ENCODE measurements around the gene ADAMTS7.
"Not testable (repeated sequence)": the region's sequence is repeated elsewhere in the genome, so short reads cannot be mapped to it uniquely, and the experiment has no call there.

The ADAMTS7 gene

DNA sequence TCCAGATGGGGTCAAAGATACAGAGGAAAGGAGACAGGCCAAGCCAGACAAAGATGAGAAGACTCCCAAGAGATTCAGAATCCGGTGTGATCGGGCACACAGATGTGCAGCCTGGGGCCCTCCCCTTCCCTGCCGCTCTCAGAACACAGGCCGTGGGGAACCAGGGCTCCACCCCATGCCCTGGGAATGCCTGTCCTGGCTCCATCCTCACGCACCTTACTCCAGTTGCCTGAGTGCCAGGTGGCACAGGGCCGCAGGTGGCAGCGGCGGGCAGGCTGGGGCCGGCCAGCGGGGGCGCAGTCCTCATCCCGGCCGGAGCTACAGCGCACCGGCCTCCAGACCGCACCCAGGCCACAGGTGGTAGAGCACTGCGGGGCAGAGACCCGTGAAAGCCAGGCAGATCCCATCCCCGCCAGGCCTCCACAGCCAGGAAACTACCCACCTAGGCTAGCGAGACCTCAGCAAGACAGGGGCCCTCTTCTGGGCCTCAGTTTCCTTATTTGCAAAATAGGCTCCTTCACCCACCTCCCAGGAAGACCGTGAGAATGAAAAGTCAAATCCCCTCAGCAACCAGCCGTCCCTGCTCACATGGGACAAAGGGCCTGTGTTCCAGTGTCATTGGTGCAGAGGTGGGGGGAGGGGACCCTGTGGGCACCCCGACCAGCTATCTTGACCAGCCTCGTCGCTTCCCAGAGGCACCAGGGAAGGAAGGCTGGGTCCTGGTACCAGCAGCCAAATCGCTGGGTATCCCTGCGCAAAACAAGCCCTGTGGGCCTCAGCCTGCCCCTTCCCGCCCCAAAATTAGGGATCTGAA, 46.7 kb downstream of the ADAMTS7 start:
- DNase-seq (ENCODE audit: low read depth) = not testable (repeated sequence)

DNA sequence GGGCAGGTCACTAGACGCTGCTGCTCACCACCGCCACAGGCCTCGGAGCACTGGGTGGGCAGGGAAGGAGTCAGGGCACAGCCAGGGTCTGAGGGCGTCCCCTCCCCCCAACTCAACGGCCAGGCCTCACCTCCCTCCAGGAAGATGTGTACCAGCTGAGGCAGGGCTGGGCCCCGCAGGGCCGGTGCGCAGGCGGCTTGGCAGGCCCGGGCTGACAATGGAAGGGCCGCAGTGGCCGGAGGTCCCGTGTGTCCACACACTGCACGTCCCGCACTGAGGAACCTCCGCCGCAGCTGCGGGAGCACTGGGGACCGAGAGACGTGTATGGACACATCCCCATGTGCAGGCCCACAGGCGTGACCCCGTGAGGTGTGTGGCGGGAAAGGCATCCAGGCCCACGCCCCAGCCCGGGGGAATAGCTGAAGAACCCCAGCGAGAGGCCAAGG, 47.4 kb downstream of the ADAMTS7 start:
- DNase-seq (ENCODE audit: low read depth) = no peak

DNA sequence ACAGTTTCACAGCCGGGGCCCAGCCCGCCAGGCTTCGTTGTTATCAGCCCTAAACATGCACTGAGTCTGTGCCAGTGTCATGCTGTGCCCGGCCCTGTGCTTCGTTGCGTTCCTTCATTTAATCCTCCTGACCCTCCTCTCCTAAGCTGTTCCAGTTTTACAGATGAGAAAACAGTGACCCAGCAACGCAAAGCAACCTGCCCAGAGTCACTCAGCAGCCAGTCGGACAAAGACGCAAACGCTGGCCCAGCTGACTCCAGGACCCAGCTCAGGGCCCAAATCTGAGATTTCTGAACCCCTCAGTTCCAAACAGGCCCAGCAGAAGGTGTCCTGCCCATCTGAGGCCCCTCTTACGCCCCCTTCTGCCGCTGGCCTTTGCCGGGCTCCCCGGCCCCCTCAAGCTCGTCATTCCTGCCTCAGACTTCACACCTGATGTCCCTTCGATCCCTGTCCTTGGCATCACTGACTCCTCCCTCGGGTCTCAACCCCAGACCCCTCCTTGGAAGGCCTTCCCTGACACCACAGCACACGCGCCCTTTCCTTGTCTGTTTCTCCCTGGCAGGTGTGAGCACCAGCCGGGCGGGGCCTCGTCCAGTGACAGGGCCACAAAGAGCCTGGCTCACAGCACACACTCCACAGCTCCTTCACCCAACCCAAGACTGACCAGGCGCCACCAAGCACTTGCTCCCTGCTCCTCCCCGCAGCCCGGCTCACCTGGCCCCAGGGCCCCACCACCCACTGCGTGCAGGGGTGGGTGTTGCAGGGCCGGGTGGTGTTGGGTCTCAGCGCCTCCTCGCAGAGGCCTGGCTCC, 48.1 kb downstream of the ADAMTS7 start:
- DNase-seq (ENCODE audit: low read depth) = no peak

DNA sequence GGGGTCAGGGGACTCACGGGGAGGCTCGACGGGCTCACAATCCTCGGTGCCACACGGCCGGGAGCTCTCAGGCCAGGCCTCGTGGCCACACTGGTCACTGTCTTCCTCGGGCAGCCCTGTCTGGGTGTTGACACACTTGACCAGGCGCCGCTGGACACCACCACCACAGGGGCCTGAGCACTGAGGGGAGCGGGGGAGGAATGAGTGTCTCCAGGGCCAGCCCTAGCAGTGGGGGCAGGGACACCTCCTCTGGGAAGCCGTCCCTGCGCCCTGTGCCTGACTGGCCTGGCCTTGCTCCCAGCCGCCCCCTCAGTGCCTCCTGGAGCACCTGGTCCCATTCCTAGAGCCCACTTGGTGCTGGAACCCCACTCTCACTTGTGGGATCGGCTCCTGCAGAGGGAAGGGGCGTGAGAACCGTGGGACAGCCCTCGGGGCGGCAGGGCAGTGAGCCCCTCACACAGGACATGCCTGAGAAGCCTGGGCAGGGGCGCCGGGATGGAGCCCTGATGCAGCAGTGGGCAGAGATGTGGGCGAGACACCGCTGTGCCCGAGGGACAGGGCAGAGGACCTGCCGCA, 48.8 kb downstream of the ADAMTS7 start:
- not testable (repeated sequence) for DNase-seq (ENCODE audit: low read depth)

DNA sequence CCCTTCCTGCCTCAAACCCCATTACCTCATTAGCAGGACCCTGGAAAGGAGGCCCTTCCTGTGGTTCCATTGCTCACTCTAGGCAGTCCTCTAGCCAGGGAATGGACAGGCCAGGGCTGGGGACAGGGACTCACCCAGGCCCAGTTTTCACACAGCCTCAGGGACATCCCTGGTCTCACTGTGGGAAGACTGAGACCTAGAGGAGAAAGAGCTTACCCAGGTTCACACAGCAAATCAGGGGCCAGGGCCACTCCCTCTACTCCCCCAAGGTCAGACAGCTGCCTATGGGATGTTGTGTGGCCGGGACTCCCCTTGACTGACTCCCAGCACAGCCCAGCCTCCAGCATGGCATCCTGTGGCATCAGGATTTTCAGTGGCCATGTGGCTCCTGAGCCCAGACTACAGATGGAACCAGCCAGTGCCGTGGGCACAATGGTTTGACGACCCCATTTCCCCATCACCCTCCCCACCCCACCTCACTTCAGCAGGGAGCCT, 49.3 kb downstream of the ADAMTS7 start:
- no peak for DNase-seq (ENCODE audit: low read depth)

DNA sequence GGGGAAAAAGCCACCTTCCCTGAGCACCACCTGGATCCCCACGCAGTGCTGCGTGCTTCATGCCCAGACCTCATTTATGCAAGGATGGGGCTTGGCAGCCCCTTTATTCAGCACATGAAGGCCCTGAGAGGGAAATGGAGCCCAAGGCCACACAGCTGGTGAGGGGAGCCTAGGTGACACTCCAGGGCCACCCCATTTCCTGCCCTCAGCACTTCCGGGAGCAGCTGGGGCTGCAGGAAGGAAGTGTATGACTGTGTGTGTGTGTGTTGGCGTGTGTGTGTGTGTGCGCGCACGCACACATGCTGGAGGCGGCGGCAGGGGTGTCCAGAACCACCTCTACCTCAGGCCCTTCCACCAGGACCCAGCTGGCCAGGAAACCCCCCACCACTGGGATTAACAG, 49.8 kb downstream of the ADAMTS7 start:
- DNase-seq (ENCODE audit: low read depth) = peak; percentile 61

DNA sequence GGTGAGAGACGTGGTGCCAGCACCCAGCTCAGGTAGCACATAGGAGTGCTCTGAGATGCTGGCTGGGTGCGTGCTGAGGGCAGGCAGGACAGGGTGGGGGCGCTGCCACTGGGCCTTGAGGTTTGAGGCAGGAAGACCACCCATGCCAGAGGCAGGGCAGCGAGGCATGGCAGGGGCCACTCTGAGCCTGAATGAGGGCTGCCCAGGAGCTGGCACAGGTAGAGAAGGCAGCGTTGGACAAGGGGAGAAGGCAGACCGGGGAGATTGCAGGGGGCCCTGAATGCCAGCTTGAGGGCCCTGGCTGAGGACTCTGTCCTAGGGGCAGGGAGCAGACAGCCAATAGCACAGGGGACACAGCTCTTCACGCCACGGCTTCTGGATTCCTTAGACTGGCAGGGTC, 50.2 kb downstream of the ADAMTS7 start:
- DNase-seq (ENCODE audit: low read depth) = no peak

DNA sequence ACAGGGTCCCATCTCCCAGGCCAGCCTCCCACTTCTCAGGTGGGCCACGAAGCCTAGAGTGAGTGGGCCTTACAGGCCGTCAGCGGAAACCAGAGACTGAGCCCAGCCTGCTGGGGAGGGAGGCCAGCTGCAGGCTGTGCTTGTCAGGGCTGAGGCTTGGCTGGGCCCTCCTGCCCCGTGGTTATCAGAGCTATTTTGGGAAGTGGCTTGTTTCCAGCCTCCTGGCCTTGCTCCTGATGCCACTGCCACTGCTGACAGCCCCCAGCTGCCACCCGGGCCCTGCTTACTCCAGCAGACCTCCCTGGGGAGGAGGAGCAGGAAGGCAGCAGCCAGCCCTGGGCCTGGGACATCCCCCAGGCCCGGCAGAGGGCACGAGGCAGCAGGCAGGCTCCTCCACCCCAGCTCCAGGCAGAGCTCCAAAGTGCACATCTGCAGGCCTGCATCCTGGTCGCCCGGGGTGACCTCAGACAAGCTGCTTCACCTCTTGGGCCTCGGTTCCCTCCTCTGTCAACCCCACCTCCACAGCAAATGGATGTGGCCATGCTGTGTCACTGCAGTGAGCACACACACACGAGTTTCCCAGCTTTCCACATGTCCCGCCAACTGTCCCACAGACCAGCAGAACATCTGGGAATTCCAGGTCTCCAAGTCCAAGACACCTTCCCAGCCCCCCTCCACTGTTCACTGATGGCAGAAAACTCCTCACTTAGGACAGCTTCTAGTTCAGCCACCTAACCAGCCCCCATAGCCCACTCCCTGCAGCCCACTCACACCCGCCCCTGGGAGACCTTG, 51.0 kb downstream of the ADAMTS7 start:
- DNase-seq (ENCODE audit: low read depth) = not testable (repeated sequence)

DNA sequence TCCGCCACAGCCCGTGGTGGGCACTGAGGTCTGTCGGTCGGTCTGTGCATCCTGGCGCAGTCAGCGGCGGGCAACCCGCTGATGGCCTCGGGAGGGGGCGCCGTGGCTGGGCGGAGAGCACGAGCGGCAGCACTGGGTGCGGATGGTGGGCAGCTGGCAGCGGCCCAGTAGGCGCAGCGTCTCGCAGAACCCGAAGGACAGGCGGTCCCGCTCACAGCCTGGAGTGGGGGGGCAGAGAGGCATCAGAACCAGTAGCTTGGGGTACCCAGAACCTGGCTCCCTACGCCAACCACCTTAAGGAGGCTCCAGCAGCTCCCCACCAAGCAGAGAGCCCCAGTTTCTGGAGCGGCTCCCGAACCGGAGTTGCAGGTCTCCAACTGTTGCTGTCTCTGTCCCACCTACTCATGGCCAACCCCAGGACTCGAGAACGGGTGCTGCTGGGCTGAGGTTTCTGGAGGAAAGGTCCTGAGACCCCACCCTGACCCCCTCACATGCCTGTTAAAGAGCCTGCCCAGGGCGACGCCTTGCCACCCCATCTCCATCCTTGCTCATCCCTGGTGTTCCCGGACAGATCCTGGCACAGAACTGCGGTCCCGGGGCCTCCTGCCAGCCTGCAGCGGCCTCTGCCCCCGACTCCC, 51.8 kb downstream of the ADAMTS7 start:
- not testable (repeated sequence) for DNase-seq (ENCODE audit: low read depth)

DNA sequence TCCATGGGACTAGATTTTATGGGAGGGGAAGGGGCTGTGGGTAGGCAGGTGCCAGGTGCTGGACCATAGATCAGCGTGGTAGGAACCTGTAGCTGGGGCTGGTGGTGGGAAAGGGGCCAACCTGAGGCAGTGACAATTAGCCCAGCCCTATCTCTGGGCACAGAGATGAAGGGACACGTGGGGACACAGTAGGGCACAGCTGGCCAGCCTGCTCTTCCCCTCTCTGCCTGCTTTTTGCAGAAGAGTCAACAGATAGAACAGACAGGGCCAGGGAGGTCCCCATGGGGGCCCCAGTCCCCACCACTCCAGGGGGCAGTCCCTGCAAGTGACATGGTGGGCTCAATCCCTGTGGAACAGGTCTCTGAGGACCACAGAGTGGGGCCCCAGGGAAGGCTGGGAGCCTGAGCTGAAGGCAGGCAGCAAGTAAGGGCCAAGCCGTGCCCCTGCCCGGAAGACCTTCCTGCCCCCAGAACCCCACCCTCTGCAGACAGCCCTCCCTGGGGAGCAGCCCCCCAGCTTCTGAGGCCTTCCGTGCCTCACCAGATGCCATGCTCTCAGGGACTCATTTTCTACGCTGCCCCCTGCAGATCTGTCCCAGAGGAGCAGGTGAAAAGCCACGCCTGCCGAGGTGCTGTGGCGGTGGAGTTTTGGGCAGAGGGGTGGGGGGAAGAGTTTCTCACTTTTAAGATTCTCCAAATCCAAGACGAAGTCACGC, 52.6 kb downstream of the ADAMTS7 start:
- DNase-seq (ENCODE audit: low read depth) = not testable (repeated sequence)

DNA sequence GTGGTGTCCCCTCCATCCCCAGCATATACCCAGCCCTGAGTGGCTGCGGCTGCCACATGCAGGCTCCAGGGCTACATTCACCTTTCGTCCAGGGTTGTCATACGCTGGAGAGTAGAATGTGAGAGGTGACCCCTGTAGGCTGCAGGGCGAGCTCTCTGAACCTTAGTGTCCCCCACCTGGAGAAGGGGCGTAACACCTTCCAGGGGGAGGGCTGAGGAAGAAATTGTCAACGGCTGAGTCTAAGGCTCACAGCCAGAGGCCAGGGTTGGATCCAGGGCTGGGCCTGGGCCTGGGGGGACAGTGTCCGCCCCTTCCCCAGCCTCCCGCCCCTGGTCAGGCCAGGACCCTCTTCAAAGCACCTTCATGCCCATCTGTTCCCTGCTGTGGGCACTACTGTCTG, 53.2 kb downstream of the ADAMTS7 start:
- DNase-seq (ENCODE audit: low read depth) = not testable (repeated sequence)

DNA sequence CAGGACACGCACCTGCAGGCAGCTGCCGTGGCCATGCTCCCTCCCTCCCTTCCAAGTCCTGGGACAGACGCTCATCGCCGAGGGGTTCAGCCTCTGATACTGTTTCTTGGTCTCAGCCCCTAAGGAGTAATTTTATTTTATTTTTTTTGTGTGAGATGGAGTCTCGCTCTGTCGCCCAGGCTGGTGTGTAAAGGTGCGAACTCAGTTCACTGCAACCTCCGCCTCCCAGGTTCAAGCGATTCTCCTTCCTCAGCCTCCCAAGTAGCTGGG, 53.7 kb downstream of the ADAMTS7 start:
- no peak for DNase-seq (ENCODE audit: low read depth)

DNA sequence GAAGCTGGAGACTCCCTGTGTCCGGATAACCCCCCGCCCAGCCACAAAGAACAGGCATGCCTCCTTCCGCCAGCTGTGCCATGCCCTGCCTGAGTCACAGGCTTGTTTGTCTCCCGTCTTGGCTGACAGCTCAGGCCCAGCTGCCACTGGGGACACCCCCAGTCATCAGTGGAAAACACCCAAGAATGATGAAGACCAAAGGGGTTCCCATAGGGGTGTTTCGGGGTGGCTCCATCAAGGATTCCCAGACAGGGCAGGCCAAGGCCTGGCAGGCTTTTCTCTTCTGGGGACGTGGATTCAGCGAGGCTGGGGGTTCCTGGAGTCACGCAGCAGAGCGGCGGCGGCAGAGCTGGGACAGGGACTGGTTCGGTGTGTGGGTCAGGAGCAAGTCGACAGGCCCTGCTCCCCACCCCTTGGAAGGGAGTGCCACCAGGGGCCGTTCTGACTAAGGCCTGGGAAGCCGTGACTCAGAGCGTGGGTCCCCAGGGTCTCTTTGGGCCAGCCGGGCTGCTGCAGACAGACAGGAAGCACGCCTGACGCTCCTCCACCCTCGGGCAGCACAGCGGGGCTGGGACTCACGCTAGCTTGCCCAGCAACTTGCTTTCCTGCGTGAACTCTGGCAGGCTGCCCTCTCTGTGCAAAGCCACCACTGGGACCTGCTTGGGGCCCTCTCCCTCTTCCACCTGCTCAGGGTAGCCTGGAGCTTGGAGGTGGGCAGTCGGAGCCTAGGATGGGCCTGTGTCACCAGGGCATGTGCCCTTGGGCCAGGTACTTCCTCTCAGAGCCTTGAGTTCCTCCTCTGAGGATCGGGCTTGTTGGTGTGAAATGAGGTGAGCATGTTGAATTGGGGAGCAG, 54.3 kb downstream of the ADAMTS7 start:
- DNase-seq (ENCODE audit: low read depth) = not testable (repeated sequence)

DNA sequence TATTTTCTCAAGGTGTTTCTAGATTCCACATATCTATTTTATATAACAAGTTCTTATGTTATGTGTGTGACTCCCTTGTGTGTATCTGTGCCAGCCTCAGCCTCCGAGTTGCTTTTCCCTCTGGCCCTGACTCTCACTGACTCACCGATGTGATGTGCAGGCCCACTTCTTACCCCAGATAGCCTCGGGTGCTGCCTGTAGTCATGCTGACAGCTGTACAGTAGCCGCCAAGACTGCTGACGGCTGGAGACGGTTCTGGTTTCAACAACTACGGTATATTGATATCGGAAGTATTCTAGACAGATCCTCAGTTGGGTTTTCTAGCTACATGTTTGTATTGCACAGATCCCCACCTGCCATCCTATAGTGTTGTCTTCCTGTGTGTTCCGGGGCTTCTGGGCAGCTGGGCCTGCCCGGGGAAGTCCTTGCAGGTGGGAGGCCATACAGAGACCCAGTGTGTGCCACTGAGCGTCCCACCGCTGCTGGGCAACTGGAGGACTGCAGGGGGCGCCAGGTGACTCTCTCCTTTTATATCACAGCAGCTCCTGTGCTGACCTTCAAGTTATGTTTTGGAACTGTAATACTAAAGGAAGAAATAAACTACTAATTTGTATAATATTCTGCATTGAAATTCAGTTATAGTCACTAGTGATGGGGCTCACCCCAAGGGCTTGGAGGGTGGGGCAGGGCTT, 55.2 kb downstream of the ADAMTS7 start:
- DNase-seq (ENCODE audit: low read depth) = not testable (repeated sequence)

DNA sequence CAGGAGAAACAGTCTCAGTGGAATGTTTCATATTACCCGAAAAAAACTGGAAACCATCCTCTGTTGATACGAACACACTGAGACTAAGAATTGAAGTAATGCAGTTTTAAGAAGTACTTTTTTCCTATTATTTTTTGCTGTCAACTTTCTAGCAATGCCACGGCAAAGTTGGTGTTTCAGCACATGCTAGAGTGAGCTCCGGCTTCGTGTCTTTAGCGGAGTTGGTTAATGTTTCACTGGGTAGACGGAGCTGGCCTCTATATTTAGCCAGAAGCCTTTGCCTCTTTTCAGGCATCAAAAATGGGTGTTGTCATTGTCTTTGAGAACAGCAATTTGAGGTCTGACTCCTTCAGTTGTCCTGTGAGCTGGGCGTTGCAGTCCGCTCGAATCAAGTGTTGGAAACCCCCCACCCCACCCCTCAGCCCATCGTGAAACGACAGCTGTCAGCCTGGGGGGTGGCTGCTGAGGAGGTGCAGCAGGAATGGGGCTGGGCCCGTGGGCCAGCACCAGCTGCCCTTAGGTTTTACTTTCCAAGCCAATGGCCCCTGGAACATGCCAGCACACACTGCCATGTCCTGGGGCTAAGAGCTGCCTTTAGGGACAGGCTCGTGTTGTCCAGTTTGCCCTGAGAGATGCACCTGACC, 56.5 kb downstream of the ADAMTS7 start:
- DNase-seq (ENCODE audit: low read depth) = not testable (repeated sequence)

DNA sequence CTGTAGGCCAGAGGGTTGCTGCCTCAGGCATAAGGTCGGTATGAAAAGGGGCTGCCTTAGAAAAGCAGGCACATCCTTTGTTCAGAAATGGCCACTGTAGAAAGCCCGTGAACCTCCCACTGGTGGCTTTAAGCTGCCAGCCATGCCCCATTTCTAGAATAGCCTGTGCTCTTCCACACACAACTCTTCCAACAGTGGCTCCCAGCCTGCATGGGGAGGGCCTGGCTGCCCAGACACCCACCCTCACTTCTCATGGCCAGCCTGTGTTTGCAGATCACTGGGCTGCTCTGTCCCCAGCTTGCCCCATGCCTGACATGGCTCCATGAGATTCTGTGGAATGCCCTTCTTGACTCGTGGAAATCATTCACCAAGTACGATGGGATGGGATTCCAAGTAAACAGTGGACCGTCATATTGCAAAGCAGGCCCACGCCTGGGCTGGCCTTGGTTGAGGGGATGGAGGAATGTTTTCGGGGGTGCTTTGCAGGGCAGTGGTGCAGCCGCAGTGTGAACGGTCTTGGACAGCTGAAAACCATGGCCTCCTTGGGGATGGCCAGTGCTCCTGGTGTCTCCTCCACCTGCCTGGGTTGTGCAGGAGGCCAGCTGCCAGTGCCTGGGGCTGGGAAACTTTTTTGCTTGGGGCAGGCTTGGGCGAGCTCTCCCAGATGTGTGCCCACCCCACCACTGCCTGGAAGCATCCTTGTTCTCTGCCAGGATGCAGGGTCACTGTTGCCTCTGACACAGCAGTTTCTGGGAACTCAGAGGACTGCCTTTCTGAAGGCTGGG, 57.3 kb downstream of the ADAMTS7 start:
- DNase-seq (ENCODE audit: low read depth) = not testable (repeated sequence)

DNA sequence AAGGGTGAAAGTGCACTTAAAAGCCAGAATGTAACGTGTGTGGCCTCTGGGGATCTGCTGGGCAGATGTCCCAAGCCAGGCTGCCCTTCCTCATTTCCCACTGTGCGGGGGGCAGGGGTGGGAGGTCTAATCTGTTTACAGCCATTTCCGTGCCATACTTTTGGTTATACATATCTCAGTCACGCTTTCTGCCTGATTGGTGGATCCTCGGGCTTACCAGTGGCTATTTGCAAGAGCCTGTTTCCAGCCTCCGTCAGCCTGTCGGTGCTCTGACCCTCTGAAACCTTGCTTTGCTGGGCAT, 58.0 kb downstream of the ADAMTS7 start:
- not testable (repeated sequence) for DNase-seq (ENCODE audit: low read depth)

Measured in activated T-helper 9 cell treated with anti-CD3 and anti-CD28 coated beads, Interleukin-2, amount 50 U/mL, for 16 hours (primary cell).